Bone marrow (tissue), 2 donors: Measurements from ENCODE around the gene ARHGAP6.
"Not testable (repeated sequence)": the region's sequence is repeated elsewhere in the genome, so short reads cannot be mapped to it uniquely, and the experiment has no call there.

Experiments used
- DNase-seq, 2 donors: peaks; one replicate each; lab custom pipeline; 2025; lab: John Stamatoyannopoulos, UW

Gene ARHGAP6

DNA sequence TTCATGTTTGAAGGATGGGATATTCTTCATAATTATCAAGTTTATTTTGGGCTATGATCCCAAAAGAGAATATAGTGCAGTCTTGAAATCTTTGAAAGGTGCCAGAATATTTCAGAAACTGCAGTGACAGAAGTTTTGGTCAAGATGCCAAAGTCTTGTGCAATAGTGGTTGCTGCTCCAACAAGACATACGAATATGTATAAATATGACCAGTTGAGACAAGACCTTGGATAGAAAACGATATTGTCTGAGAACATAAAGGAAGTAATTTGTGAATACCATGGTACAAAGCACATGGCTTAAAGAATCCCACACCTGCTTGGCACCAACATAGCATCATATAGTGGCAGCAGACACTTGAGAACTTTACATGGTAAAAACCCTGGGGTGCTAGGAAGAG is 421.1 kb downstream of the ARHGAP6 start:
- no peak for DNase-seq

DNA sequence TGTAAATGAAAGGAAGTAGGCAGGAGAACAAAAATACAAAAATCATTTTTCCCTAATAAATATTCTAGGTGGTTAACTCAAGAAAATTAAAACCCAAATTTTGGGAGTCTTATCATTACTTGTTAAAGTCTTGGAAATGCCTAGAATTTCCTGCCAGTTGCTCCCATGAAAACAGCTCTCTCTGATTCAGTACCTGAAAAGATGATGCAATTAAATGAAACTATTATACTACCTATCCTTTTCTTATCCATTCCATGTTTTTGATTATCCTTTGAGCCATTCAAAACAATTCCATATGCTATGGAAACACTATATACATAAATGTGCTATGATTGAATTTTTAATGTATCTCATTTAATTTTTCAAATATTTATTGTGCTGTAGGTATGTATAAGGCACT is 423.0 kb downstream of the ARHGAP6 start:
- DNase-seq, result no peak

DNA sequence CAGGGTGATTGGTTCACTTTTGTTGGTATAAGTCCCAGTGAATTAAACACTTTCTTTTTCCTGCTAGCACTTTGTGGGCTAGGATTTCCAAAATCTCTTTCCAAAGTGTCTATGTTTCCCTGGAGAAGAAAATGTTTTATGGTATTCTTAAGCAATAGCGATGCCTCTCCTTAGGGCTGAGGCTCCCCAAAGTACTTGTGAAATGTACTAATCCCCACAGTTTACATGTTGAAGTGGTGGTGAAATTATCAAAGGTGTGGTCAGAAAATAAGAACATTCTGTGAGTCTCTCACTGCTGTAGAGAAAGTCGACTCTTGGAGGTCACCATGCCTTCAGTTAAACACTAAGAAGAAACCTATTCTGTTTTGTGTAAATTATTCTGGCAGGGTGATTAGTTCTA is 424.0 kb downstream of the ARHGAP6 start:
- DNase-seq, result no peak

DNA sequence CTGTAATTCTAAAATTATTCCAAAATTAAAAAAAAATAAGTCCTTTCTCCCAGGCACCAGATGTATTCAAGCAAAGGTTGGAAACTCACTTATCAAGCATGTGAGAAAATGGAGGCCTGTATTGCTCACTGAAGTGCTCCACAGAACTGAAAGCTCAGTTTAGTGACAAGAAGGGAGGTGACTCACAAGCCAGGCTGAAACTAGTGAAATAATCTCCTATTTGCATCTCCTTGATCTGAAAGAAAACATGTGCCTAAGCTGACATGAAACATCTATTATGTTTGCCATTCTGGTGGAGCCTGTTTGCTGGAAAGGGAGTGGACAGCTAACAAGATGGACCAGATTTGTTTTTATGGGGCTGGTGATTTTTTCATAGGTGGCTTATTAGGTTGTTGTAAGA is 426.5 kb downstream of the ARHGAP6 start:
- no peak for DNase-seq

DNA sequence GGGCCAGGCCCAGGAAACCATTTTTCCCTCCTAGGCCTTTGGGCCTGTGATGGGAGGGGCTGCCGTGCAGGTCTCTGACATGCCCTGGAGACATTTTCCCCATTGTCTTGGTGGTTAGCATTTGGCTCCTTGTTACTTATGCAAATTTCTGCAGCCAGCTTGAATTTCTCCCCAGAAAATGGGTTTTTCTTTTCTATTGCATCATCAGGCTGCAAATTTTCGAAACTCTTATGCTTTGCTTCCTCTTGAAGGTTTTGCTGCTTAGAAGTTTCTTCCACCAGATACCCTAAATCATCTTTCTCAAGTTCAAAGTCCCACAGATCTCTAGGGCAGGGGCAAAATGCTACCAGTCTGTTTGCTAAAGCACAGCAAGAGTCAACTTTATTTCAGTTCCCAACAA is 430.3 kb downstream of the ARHGAP6 start:
- DNase-seq, result not testable (repeated sequence)

DNA sequence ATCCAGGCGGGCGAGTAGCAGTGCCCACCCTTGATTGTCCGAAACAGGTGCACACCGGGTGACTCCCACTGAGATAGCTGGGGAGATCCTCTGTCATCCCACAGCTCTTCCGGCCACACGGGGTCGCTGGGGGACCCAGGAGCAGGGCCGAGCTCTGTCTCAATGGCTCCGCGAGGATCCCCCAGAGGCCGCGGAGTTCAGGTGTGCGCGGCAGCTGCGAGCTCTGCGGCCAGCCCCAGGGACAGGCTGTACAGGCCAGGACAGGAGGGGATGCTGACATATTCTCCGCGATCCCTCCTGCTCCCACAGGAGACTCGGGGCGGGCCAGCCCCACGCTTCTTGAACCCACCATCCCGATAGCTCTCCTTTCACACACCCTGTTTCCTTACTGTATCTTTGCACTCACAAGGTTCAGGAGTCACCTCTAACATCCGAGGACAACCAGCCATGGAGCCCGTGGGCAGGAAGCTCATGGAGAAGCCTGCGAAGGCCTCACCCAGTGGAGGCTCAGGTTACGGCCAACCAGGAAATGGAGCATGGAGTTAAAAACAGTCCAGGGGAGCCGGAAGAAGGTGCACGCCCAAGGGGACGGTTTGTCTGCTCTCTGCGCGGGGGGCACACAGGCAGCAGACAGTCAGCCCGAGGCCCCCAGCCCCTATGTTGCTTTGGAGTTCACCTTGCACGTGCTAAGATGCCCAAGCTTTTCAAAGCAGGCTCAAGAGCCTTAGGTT is 450.4 kb downstream of the ARHGAP6 start:
- no peak for DNase-seq

DNA sequence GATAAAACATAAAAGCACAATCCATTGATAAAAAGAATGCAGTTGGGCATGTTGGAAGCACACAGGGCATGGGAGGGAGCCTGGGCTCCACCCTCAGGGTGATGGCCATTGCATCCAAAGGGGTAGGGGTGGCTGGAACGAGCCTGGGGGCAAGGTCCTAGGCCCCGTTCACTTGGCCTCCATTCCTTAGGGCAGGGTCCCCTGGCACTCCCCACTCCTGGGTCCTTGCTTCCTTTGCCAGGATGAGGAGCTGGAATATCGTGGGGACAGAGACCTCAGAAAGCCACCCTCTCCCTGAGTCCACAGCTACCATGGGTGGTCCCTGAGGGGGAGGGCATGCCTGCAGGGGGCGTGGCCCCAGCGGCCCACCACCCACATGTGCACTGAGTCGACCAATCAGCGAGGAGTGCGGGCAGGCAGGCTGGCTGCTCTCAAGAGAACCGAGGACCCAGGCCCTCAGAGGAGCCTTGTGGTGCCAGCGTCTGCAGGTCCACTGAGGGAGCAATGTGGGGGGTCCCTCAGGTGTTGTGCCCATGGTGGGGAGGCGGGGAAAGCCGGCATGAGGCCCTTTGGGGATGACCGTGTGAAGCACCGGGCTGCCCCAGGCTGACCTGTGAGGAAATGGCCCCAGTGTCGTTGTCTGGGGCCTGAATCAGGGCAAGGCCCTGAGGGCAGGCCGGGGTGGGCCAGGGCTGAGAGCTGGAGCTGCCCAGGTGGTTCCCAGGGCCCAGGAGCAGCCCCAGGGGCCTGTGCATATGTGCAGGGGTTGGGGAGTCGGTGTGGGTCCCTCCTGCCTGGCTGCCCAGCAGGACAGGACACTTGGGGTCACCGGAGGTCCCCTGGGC is 451.2 kb downstream of the ARHGAP6 start:
- DNase-seq, result no peak

DNA sequence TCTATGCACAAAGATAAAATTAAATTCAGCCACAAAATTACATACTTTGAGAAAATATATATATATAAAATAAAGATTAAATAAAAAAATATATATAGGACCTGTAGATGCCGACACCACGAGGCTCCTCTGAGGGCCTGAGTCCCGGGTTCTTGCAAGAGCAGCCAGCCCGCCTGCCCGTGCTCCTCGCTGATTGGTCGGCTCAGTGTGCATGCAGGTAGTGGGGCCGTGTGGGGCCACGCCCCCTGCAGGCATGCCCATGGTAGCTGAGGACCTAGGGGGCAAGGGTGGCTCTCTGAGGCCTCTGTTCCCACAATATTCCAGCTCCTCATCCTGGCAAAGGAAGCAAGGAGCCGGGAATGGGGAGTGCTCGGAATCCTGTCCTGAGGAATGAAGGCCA is 453.0 kb downstream of the ARHGAP6 start:
- no peak for DNase-seq

DNA sequence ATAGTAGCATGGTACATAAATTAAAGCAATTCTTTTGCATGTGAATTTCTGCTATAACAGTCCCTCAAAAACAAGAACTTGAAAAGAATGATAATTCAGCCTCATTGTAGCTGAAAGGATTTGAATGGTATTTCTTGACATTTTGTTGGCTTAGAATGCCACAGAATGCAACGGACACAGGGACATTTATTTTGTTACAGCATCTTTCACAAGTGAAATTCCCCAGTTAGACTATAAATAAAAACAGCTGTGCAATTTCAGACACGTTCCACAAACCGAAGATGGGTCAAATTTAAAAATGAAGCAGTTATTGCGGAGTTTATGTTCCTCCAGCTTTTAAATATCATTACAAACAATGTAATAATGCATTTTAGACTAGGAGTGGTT is 455.3 kb downstream of the ARHGAP6 start:
- DNase-seq, result no peak

DNA sequence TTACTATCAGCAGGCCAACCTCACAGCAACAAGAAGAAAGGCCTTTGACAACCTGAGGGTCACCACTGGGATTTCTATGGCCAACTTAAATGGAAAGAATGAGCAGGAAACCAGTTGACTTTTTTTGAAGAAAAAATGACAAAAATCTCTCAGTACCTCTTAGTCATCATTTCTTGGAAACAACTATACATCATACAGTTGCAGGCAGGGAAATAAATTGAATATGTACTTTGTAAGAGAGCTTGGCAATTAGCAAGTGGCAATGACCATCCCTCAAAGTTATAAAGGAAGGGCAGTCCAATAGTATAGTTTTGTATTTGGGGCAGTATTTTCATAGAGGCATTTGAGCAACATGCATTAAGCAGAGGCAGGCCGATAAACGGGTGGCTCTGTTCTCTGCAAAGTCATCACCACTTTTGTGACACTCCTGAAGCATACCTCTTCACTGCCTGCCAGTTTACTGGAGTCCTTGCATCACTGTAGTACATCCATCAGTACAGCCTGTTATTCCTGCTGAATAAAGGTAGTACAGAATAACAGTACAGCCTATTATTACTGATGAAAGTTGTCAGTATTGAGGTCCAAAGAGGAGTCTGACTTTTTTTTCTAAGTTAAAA is 455.8 kb downstream of the ARHGAP6 start:
- DNase-seq, result no peak

DNA sequence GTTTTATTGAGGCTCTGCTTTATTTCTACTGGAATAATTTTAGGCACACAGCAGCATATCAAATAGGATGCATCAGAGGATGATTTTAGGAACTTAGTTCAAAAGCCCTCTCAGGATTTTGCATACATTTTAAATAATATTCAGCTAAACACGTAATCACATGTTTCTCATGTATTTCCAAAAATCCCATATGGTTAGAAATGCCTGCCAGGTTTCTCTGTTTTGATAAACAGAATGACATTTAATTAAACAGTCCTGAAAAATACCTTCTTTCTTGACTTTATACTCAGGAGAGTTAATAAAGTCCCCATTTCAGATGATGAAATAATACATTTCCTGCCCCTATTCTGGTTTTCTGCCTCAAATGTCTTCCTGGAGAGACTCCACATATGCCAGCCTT is 459.0 kb downstream of the ARHGAP6 start:
- no peak for DNase-seq

DNA sequence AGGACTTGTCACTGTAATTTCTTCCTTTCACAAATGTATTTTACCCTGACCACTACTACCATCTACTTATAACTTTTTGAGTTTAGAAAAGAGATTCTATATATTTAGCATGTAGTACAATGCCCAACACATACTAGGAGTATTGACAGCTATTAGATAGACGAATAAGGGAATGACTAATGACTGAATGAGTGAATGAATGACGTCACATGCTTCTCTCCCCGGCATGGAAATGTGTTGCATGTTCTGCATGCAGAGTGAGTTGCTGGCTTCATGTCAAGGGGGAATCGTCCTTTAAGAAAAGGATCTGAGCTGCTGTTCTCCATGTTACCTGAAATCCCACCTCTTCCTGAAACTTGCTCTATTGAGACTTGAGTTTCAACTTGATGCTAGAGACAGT is 459.9 kb downstream of the ARHGAP6 start:
- DNase-seq, result no peak

DNA sequence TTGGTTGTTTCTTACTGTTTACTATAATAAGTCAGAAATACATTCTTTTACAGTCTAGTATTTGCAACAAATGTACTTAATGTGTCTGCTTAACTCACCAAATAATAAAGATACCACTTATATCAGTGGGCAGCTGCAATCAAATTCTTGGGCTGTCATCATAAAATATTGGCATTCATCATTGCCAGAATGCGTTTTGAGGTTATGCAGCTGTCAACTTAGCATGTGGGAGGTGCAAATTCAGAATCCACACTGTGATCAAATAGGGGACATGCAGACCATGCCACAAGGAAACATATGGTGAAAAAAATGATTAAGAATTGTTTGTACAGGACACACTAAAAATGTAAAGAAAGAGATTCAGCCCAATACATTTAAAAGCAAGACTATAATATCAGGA is 468.0 kb downstream of the ARHGAP6 start:
- no peak for DNase-seq

DNA sequence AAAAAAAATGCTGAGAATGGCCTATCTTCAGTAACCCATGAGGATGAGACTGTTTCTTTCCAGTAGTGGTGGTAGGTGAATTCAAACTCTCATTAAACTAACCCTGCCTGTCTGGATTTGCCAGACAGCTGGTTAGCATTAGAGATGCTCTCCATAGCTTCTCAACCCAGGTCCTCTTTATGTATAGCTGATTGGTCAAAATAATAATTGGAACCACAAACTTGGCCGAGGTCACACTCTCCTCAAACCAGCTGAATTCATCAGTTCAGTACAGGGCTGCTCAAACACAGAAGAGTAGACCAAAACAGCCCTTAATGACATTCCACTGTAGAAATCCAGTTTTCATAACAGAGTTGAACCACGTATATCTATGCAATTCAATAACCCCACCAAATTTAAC is 469.2 kb downstream of the ARHGAP6 start:
- no peak for DNase-seq

DNA sequence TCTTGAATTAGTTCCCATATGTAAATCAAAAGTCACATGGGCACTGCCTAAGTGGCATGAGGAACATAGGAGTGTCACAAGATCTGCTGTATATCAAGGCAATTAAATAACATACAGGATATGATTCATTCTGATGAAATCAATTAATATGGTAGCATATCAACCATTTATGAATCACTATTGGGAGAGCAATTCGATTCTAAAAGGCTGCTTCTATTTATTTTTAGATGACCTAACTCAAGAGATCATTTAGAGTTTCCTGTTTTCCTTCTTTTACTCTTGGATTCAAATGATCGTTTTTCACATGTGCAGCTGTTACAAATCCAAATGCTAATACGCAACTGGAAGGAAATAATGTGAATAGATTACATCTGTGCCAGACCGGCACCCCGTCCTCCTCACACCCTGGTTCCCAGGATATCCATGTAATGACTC is 472.7 kb downstream of the ARHGAP6 start:
- DNase-seq, result no peak

DNA sequence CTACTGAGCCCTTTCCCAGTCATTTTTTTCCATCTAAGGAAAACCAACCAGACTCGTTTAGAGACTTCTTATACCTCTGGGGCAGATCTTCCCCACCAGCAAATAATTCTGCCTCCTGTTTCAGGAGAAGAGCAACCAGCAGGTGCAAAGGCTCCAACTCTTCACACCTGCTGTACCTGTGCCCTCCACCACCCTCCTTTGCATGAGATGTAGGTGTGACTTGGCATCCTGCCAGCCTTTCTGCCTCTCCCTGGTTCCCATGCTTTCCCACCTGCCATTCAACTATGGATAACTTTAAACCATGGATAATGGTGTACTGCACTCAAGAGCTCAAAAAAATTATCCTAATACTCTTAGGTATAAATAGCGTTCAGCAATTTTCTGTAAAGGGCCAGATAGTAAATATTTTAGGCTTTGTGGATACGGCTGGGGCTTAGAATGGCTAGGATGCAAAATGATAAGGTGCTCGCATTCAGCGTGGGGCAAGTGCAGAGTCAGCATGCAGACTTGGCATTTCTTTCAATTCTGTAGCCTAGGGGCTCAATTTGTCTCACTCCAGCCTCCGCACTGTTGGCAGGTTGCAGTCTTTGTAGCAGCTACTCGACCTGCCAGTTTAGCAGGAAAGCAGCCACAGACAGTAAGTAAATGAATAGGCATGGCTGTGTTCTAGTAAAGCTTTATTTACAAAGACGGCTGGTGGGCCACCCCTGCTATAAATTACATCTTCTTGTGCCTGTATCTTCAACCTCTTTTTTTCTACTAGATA is 474.8 kb downstream of the ARHGAP6 start:
- DNase-seq, result no peak

DNA sequence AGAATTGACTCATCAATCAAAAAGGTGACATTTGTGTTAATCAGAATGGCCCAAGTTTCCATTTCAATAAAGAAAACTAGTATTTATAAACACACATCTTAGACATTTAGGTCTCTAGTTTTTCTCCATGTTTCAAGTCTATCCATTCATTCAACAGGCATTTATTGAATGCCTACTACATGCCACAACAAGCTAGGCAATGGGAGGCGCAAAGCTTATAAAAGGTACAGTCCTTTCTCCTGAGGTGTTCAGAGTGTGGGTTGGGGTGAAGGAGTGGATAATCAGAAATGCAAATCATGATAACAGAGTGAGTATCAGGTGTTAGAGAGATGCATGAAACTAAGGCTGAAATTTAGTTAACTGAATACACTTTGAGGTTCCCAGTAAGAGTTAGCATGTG is 476.6 kb downstream of the ARHGAP6 start:
- no peak for DNase-seq

DNA sequence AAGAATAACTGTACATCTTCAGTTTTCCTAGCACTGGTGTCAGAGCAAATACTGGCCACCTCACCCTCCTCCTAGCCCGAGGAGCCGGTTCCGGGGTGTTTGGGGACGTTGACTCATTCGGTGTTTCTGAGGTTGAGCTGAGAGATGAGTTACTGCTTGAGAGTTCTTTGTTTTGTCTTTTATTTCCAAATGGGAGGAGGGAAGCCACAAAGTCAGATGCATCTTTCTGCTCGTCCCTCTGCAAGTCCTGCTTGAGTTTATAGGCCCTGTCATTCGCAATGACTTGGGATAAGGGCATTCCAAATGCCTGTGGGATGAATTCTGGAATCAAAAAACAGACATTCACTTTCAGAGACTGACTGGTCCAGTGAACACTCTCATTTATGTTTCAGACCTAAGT is 477.1 kb downstream of the ARHGAP6 start:
- DNase-seq, result no peak

DNA sequence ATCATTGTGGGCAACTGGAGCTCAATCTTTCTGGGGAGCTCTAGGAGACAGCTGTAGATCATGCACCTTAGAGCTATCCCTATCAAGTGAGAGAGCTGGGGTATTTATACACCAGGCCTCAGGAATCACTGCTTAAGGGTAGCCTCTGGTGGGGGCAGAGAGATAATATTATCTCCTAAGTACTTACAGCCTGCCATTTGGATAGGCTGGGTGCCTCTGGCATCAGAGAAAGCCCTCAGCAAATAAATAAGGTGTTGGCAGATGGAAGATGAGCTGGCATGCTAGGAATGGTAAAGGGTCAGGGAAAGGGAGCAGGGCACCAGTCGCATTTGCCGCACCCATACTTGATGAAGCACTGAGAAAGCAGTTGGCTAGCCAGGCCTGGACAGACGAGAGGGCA is 478.7 kb downstream of the ARHGAP6 start:
- no peak for DNase-seq

DNA sequence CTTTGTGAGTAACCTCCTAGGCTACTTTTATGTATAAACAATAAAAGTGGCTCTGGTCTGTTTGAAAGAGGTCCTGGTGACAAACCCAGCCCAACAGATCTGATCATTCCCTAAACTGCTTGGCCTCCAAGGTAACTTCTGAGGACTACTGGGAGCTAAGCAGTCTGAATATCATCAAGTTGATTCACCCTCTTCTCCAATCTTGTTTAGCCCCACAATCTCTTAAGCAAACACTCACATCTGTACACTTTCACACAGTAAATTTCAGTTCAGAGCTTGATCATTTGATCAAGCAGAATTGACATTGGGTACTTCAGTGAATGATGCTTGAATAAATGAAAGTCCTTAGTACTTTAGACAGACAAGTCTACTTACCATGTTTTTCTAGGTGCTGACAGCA is 479.9 kb downstream of the ARHGAP6 start:
- DNase-seq, result no peak

DNA sequence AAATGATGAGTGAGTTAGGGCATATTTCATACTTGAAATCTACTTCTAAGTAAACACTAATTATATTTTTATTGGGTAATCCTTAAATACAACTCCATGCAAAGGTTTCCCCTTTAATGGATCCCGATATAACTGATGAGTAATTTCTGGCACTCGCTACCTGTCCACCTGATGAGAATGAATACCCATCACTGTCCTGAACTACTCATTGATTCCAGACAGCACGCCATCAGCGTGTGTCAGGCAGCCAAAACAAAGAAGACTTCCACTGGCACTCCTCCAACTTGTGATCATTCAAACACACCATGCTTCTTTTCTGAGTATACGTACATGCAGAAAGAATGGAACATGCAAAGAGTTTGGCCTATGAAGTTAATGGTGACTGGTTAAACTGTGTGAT is 485.1 kb downstream of the ARHGAP6 start:
- DNase-seq, result no peak

DNA sequence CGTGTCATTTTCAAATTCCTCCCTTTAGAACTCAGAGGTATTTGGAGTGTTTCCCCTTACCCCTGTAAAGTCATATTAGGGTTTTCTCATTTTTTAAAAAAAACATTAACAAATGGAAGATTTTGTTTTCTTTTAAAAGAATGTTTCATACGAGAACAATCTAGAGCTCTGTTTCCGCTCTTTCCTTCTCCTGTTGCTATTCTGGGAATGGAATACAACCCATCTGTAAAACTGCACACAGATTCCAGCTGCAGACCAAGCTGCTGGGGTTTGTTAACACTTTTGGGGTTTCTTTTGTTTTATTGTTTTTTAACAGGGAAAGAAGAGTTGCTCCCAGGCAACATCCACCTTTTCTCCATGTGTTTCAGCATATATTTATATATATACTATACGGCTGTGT is 493.3 kb downstream of the ARHGAP6 start:
- no peak for DNase-seq
